Chondrocyte (in vitro differentiated cells): Measurements from ENCODE around the gene PRSS38. TPM values are rescaled to one million over a fixed set of nuclear protein-coding genes. Genes with fewer than 3 reads are reported as not detected.

ENCODE experiments used
- DNase-seq: peaks from one replicate; pipeline ENCODE4 v3.0.0; 2021; ENCODE audit warnings: mixed read lengths, low spot score
- H3K27ac Mint-ChIP-seq: one replicate; pipeline ENCODE4 v1.8.0; 2021; ENCODE audit warnings: mild to moderate bottlenecking, moderate library complexity, mixed read lengths; ENCODE audit not compliant: unreplicated experiment
- H3K27me3 Mint-ChIP-seq: 2 replicates; pipeline ENCODE4 v1.8.0; 2021; ENCODE audit warnings: low read depth, mixed read lengths
- H3K36me3 Mint-ChIP-seq: 2 replicates; pipeline ENCODE4 v1.8.0; 2021; ENCODE audit warnings: low read depth, mixed read lengths
- H3K4me1 Mint-ChIP-seq: 2 replicates; pipeline ENCODE4 v1.8.0; 2021; ENCODE audit warnings: low read depth, mild to moderate bottlenecking, mixed read lengths
- H3K4me3 Mint-ChIP-seq: one replicate; pipeline ENCODE4 v1.8.0; 2021; ENCODE audit warnings: mild to moderate bottlenecking, moderate library complexity, mixed read lengths; ENCODE audit not compliant: unreplicated experiment
- H3K9me3 Mint-ChIP-seq: 2 replicates; pipeline ENCODE4 v1.8.0; 2021; ENCODE audit warnings: low read depth, mixed read lengths
- total RNA-seq: library from RNA; stranded (reverse); gene quantifications from 3 replicates; pipeline ENCODE4 v1.2.1, GENCODE V29; 2021
- TF ChIP-seq, protein P1 (sequence below): fragments of 200-600 bp; sonication (generic); IDR thresholded peaks from 2 replicates; pipeline ENCODE4 v1.5.0; 2021; ENCODE audit warnings: antibody characterized with exemption, mild to moderate bottlenecking, moderate library complexity

The PRSS38 gene
- total RNA-seq, 1 donor from 2014 or later = not detected

DNA sequence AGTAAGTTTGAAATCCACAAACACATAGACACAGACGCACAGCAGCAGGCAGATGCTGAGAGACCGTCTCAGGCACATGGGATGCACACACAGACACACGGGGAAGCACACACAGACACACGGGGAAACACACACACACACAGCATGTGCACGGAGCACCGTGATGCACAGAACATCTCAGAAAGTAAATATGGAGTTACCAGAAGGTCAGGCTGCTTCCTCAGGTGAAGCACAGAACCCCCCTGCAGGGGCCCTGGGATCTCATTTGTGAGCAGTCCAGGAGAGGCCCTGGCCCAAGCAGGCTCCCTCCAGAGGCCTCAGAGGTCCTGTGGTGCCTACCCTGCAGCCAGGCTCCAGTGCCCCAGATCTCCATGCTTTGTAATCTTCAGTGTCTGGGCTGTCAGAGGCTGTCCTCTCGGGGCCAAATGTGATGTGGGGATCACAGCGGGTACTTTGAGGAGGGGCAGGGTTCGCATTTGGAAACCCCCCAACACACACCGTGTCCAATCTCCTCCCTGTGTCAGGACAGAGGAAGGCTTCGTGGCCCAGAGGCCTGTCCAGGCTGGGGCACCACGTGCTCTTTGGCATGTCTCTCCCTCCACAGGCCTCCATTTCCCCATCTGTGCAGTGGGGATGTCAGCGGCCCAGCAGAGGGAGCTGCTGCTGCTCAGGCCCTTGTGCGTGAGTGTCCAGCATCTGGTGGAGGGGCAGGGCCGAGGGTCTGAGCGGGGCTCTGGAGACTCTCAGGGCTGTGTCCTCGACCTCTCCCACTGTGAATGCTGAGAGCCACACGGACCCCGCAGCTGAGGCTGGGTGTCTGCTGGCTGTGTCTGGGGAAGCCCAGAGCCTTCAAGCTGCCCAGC is 23.0 kb upstream of the PRSS38 start:
- Mint-ChIP-seq H3K9me3 (no peaks in the 10 kb centered on the region), H3K4me1 (peaks cover 31% of the 10 kb centered on the region), H3K4me3 (no peak overlapping the region), H3K27ac (no peak overlapping the region), H3K36me3 (no peaks in the 10 kb centered on the region), H3K27me3 (no peaks in the 10 kb centered on the region)
- TF ChIP-seq, protein P1, sequence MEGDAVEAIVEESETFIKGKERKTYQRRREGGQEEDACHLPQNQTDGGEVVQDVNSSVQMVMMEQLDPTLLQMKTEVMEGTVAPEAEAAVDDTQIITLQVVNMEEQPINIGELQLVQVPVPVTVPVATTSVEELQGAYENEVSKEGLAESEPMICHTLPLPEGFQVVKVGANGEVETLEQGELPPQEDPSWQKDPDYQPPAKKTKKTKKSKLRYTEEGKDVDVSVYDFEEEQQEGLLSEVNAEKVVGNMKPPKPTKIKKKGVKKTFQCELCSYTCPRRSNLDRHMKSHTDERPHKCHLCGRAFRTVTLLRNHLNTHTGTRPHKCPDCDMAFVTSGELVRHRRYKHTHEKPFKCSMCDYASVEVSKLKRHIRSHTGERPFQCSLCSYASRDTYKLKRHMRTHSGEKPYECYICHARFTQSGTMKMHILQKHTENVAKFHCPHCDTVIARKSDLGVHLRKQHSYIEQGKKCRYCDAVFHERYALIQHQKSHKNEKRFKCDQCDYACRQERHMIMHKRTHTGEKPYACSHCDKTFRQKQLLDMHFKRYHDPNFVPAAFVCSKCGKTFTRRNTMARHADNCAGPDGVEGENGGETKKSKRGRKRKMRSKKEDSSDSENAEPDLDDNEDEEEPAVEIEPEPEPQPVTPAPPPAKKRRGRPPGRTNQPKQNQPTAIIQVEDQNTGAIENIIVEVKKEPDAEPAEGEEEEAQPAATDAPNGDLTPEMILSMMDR = peak; percentile 44
- no peak for DNase-seq

DNA sequence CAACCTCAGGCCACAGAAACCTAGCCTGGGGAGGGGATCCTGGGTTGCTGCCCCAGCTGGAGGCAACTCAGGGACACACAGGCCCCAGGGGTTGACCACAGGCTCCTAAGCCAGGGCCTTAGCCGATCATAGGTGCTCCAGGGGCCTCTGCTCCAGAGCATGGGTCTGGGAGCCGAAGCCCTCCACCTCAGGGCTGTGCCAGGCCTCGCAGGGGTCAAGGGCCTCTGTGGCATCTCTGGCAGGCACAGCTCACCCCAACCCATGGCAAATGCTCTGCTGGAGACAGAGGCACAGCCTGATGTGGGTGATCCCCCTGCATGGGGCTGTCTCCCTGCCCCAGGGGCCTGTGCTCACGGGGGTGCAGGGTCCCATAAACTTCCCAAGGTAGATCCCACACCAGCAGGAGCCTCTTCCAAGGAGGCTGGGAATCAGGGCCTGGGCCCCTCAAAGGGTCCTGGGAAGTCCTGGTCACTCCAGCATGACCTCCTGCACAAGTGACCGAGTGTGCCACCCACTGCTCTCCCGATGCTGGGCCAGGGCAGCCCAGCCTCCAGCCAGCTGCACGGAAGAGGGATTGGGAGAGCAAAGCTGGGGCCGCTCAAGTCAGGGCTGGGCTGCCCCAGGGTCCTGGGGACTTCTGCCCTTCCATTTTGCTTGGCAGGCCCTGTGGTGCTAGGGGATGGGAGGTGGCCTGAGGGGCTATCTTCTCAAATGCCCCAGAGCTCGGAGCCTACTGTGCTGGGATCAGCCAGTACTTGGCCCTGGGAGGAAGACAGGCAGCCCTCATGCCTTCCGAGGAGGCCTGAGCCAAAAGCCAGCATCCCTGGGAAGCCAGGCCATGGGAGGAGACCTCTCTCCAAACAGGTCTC is 22.2 kb upstream of the PRSS38 start:
- TF ChIP-seq, protein P1 = no peak
- Mint-ChIP-seq H3K27ac (no peak overlapping the region), H3K4me3 (no peak overlapping the region)

GRCh38 chr1:227793948-227794816 is 21.3 kb upstream of the PRSS38 start:
- H3K9me3 Mint-ChIP-seq = no peaks in the 10 kb centered on the region
- peak overlapping the region; percentile 22 for H3K4me3 Mint-ChIP-seq
- peaks cover 12% of the 10 kb centered on the region for H3K27me3 Mint-ChIP-seq
- peak; percentile 94 for DNase-seq
- TF ChIP-seq, protein P1 = peak; percentile 22
- H3K36me3 Mint-ChIP-seq = no peaks in the 10 kb centered on the region
- peaks cover 18% of the 10 kb centered on the region for H3K4me1 Mint-ChIP-seq
- H3K27ac Mint-ChIP-seq = peak overlapping the region; percentile 75

More for the DNA sequence above, 22.2 kb upstream of the PRSS38 start:
- no peaks in the 10 kb centered on the region for H3K9me3 Mint-ChIP-seq
- H3K36me3 Mint-ChIP-seq = no peaks in the 10 kb centered on the region
- H3K27me3 Mint-ChIP-seq = peaks cover 6% of the 10 kb centered on the region
- peaks cover 26% of the 10 kb centered on the region for H3K4me1 Mint-ChIP-seq
- DNase-seq = no peak

DNA sequence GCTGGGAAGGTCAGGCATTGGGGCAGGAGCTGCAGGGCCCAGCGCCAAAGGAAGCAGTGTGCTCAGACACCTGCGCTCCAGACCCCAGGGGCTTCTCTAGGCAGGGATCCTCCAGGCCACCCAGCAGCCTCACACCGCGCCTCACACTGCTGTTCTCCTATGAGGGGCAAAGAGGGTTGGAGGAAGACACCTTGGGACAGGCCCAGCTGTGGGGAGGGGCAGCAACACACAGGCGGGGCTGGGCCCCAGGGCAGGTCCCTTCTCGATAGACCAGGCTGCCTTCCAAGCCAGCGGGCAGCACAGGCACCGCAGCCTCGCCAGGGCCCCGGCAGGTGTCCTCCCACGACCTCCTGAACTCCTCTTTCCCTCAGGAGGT is 20.7 kb upstream of the PRSS38 start:
- no peak for DNase-seq
- Mint-ChIP-seq H3K27ac (no peak overlapping the region), H3K9me3 (no peaks in the 10 kb centered on the region), H3K4me3 (no peak overlapping the region), H3K4me1 (peaks cover 15% of the 10 kb centered on the region), H3K27me3 (peaks cover 17% of the 10 kb centered on the region), H3K36me3 (no peaks in the 10 kb centered on the region)
- TF ChIP-seq, protein P1 = no peak
